Progenitor cell of endocrine pancreas (in vitro differentiated cells): ENCODE results near the gene EPYC. TPM values are rescaled to one million over a fixed set of nuclear protein-coding genes. Genes with fewer than 3 reads are reported as not detected.

ENCODE experiments used
- DNase-seq: peaks from one replicate; pipeline ENCODE4 v3.0.0; 2021; ENCODE audit warnings: low spot score; ENCODE audit not compliant: unreplicated experiment
- H3K27ac Mint-ChIP-seq: 2 replicates; pipeline ENCODE4 v1.8.0; 2021; ENCODE audit warnings: mild to moderate bottlenecking, moderate library complexity, mixed read lengths
- H3K27me3 Mint-ChIP-seq: 2 replicates; pipeline ENCODE4 v1.8.0; 2021; ENCODE audit warnings: mixed read lengths
- H3K36me3 Mint-ChIP-seq: 2 replicates; pipeline ENCODE4 v1.8.0; 2022; ENCODE audit warnings: mixed read lengths; ENCODE audit not compliant: insufficient read depth
- H3K4me1 Mint-ChIP-seq: 2 replicates; pipeline ENCODE4 v1.8.0; 2021; ENCODE audit warnings: low read depth, mixed read lengths
- H3K4me3 Mint-ChIP-seq: 2 replicates; pipeline ENCODE4 v1.8.0; 2021; ENCODE audit warnings: low read depth, mild to moderate bottlenecking, moderate library complexity, mixed read lengths
- H3K9me3 Mint-ChIP-seq: 2 replicates; pipeline ENCODE4 v1.8.0; 2021; ENCODE audit warnings: low read depth, mixed read lengths
- CTCF ChIP-seq: fragments of 200-600 bp; sonication (generic); IDR thresholded peaks from one replicate; pipeline ENCODE4 v1.5.0; 2021; ENCODE audit warnings: antibody characterized with exemption, mild to moderate bottlenecking; ENCODE audit not compliant: unreplicated experiment
- total RNA-seq: library from RNA; stranded (reverse); gene quantifications from 2 replicates; pipeline ENCODE4 v1.2.1, GENCODE V29; 2021

The EPYC gene
- total RNA-seq, 1 donor from 2014 or later, result not detected

- no peak for DNase-seq
- Mint-ChIP-seq H3K4me3 (no peak overlapping the region), H3K27me3 (no peaks in the 10 kb centered on the region), H3K36me3 (no peaks in the 10 kb centered on the region), H3K9me3 (no peaks in the 10 kb centered on the region), H3K27ac (no peak overlapping the region), H3K4me1 (peaks cover 2% of the 10 kb centered on the region)
- TF ChIP-seq CTCF, result peak; percentile 79
These were observed 45.1 kb downstream of the EPYC start for GRCh38 chr12:90959538-90960139.

- Mint-ChIP-seq H3K36me3 (no peaks in the 10 kb centered on the region), H3K4me3 (no peak overlapping the region), H3K9me3 (no peaks in the 10 kb centered on the region), H3K4me1 (peaks cover 2% of the 10 kb centered on the region), H3K27ac (no peak overlapping the region), H3K27me3 (no peaks in the 10 kb centered on the region)
- DNase-seq, result no peak
- TF ChIP-seq CTCF, result no peak
These were observed 45.7 kb downstream of the EPYC start for GRCh38 chr12:90959032-90959431.

GRCh38 chr12:90958347-90958746, 46.4 kb downstream of the EPYC start:
- no peak for TF ChIP-seq CTCF
- Mint-ChIP-seq H3K27me3 (no peaks in the 10 kb centered on the region), H3K4me3 (no peak overlapping the region), H3K27ac (no peak overlapping the region), H3K4me1 (peaks cover 2% of the 10 kb centered on the region), H3K9me3 (peaks cover 3% of the 10 kb centered on the region), H3K36me3 (no peaks in the 10 kb centered on the region)
- no peak for DNase-seq

- no peak for DNase-seq
- Mint-ChIP-seq H3K27ac (no peak within 1 kb of the TSS), H3K36me3 (no peaks in the 10 kb centered on the region), H3K9me3 (peaks cover 6% of the 10 kb centered on the region), H3K4me3 (no peak within 1 kb of the TSS), H3K4me1 (peaks cover 9% of the 10 kb centered on the region), H3K27me3 (no peaks in the 10 kb centered on the region)
- TF ChIP-seq CTCF, result no peak
These were observed 49.9 kb downstream of the EPYC start, which contains the start of gene CCER1 for GRCh38 chr12:90954921-90955320. Gene CCER1, minus strand, starts transcription at chr12:90955176. Its CDS starts 434 bp downstream, at chr12:90954742.

GRCh38 chr12:90954428-90954827, 50.3 kb downstream of the EPYC start:
- TF ChIP-seq CTCF, result no peak
- Mint-ChIP-seq H3K9me3 (peaks cover 6% of the 10 kb centered on the region), H3K27ac (no peak overlapping the region), H3K27me3 (no peaks in the 10 kb centered on the region), H3K36me3 (no peaks in the 10 kb centered on the region), H3K4me3 (no peak overlapping the region), H3K4me1 (peaks cover 9% of the 10 kb centered on the region)
- no peak for DNase-seq
